Endothelial cell of umbilical vein (primary cell): ENCODE results near the gene HDAC4. TPM values are rescaled to one million over a fixed set of nuclear protein-coding genes. Genes with fewer than 3 reads are reported as not detected.

Experiments
- BruUV-seq: library from RNA; stranded (reverse); fragments of 400-500 nt; replicated peaks from 2 replicates; lab custom pipeline; 2021; lab: Mats Ljungman, UMichigan
- CTCF ChIA-PET: fragments of 300-600, 350-600 bp; sonication (Branson Sonifier 250); formaldehyde crosslinking; loops from one replicate; lab custom pipeline; 2021; ENCODE audit warnings: antibody characterized with exemption, inconsistent platforms; lab: Charles Lee
- POLR2A ChIA-PET: fragments of 300-600, 350-600 bp; sonication (Branson Sonifier 250); formaldehyde crosslinking; loops from one replicate; lab custom pipeline; 2021; ENCODE audit warnings: antibody characterized with exemption, inconsistent platforms; lab: Charles Lee
- DNase-seq: peaks from one replicate; pipeline ENCODE4 v3.0.0-alpha.2; 2011; ENCODE audit warnings: low read depth, low spot score
- FAIRE-seq: peaks from 2 replicates; lab custom pipeline; 2011; peaks lifted over from hg19 to GRCh38; lab: Jason Lieb, UNC
- H2AFZ ChIP-seq: 2 replicates; pipeline ENCODE4 v1.6.0; 2012; ENCODE audit warnings: low read depth, low read length, control low read depth, inconsistent platforms
- H3K27ac ChIP-seq: 2 replicates; pipeline ENCODE4 v1.5.1; 2011; ENCODE audit warnings: low read depth, mild to moderate bottlenecking, control low read depth, low read length, moderate library complexity; ENCODE audit not compliant: insufficient read depth
- H3K27me3 ChIP-seq, 2 experiments: 2 replicates each; pipeline versions ENCODE4 v1.6.0 to v1.6.1; 2011; ENCODE audit warnings: low read length in 2 of 2, mixed read lengths in 1 of 2; ENCODE audit not compliant: control insufficient read depth in 2 of 2, insufficient read depth in 2 of 2
- H3K36me3 ChIP-seq, 2 experiments: 2 replicates in 1 of 2; 3 replicates in 1 of 2; pipeline ENCODE4 v1.5.1; 2011; ENCODE audit warnings: low read length in 2 of 2, mild to moderate bottlenecking in 1 of 2, moderate library complexity in 1 of 2; ENCODE audit not compliant: control insufficient read depth in 2 of 2, insufficient read depth in 2 of 2; ENCODE audit errors: extremely low read depth in 1 of 2
- H3K4me1 ChIP-seq: 3 replicates; pipeline ENCODE4 v1.5.1; 2011; ENCODE audit warnings: mild to moderate bottlenecking, low read length; ENCODE audit not compliant: control insufficient read depth, insufficient read depth; ENCODE audit errors: extremely low read depth
- H3K4me2 ChIP-seq: 2 replicates; pipeline ENCODE4 v1.6.1; 2011; ENCODE audit warnings: low read length, control low read depth, mixed read lengths; ENCODE audit not compliant: insufficient read depth
- H3K4me3 ChIP-seq, 3 experiments: fragments of 200-600 bp in 1 of 3; sonication (generic), shearing (Covaris generic) in 1 of 3; replicated peaks in 1 of 3; 2 replicates each; pipeline ENCODE4 v1.5.1; 2011 to 2016; ENCODE audit warnings: control low read depth in 3 of 3, low read length in 3 of 3, mild to moderate bottlenecking in 2 of 3, inconsistent platforms in 1 of 3, low read depth in 1 of 3, moderate library complexity in 1 of 3; ENCODE audit not compliant: insufficient read depth in 1 of 3
- H3K79me2 ChIP-seq: 2 replicates; pipeline ENCODE4 v1.6.0; 2012; ENCODE audit warnings: low read length, inconsistent platforms; ENCODE audit not compliant: control insufficient read depth, insufficient read depth
- H3K9ac ChIP-seq: replicated peaks from 2 replicates; pipeline ENCODE3; 2011; ENCODE audit warnings: low read length, control low read depth; ENCODE audit not compliant: insufficient read depth; ENCODE audit errors: extremely low read depth
- H3K9me1 ChIP-seq: replicated peaks from 3 replicates; pipeline ENCODE4 v1.6.0; 2011; ENCODE audit warnings: mild to moderate bottlenecking, low read length; ENCODE audit not compliant: control insufficient read depth, insufficient read depth; ENCODE audit errors: extremely low read depth
- H3K9me3 ChIP-seq: replicated peaks from 2 replicates; pipeline ENCODE4 v1.5.1; 2012; ENCODE audit warnings: low read length, inconsistent platforms; ENCODE audit not compliant: control insufficient read depth, insufficient read depth
- H4K20me1 ChIP-seq: replicated peaks from 2 replicates; pipeline ENCODE3; 2011; ENCODE audit warnings: mild to moderate bottlenecking, low read length; ENCODE audit not compliant: control insufficient read depth, insufficient read depth; ENCODE audit errors: extremely low read depth
- CTCF ChIP-seq, 2 donors: IDR thresholded peaks; 1 replicate in 1 of 2; 2 replicates in 1 of 2; pipeline ENCODE4 v1.5.1; 2011; ENCODE audit warnings: low read length in 2 of 2, mild to moderate bottlenecking in 2 of 2, moderate library complexity in 2 of 2, control low read depth in 1 of 2, inconsistent platforms in 1 of 2, low read depth in 1 of 2; ENCODE audit not compliant: insufficient read depth in 1 of 2; ENCODE audit errors: extremely low read depth in 1 of 2
- EZH2 ChIP-seq: IDR thresholded peaks from 2 replicates; pipeline ENCODE4 v1.6.1; 2012; ENCODE audit warnings: borderline replicate concordance, low read depth, mild to moderate bottlenecking, moderate library complexity, low read length, inconsistent platforms; ENCODE audit not compliant: severe bottlenecking
- FOS ChIP-seq: IDR thresholded peaks from 2 replicates; pipeline ENCODE4 v1.6.1; 2011; ENCODE audit warnings: mild to moderate bottlenecking, low read length, moderate library complexity, borderline replicate concordance; ENCODE audit not compliant: insufficient read depth
- GATA2 ChIP-seq: IDR thresholded peaks from 2 replicates; pipeline ENCODE4 v1.7.0; 2011; ENCODE audit warnings: low read depth, mild to moderate bottlenecking, moderate library complexity, mixed read lengths, low read length; ENCODE audit not compliant: insufficient read length, insufficient read depth
- JUN ChIP-seq: IDR thresholded peaks from 2 replicates; pipeline ENCODE4 v1.6.1; 2011; ENCODE audit warnings: borderline replicate concordance, low read depth; ENCODE audit not compliant: insufficient read length, insufficient read depth
- MAX ChIP-seq: IDR thresholded peaks from 2 replicates; pipeline ENCODE4 v1.6.1; 2011; ENCODE audit not compliant: insufficient read depth, insufficient read length
- MYC ChIP-seq: IDR thresholded peaks from one replicate; pipeline ENCODE4 v1.6.1; 2011; ENCODE audit warnings: mild to moderate bottlenecking, low read depth, low read length
- POLR2A ChIP-seq: IDR thresholded peaks from 2 replicates; pipeline ENCODE4 v1.6.1; 2012; ENCODE audit warnings: low read depth, mild to moderate bottlenecking, control low read depth, low read length
- POLR2AphosphoS5 ChIP-seq: IDR thresholded peaks from 2 replicates; pipeline ENCODE4 v1.6.1; 2012; ENCODE audit warnings: low read depth, mild to moderate bottlenecking, control low read depth, low read length, moderate library complexity; ENCODE audit not compliant: insufficient read depth
- dilution Hi-C: fragments of 300-500 bp; cut with MboI; formaldehyde crosslinking; loops from one replicate; pipeline ENCODE4 v1.15.0; 2019; ENCODE audit warnings: low sequenced_read_pairs; ENCODE audit not compliant: extremely low pct_ligation_motif_present
- intact Hi-C: fragments of 100-400 bp; cut with micrococcal nuclease; formaldehyde crosslinking; loops from one replicate; pipeline ENCODE4 v1.10.0; 2022
- polyA plus RNA-seq, 4 experiments: library from polyadenylated mRNA; depleted of rRNA in 3 of 4; stranded (reverse) in 3 of 4; unstranded in 1 of 4; fragments of >200 nt; gene quantifications; 2 replicates each; pipeline versions ENCODE4 v1.2.1 to v1.2.3, GENCODE V29; 2011 to 2012; ENCODE audit warnings: missing spikeins in 1 of 4
- total RNA-seq: library from RNA; stranded (reverse); gene quantifications from 2 replicates; pipeline ENCODE4 v1.2.3, GENCODE V29; 2021

HDAC4 gene
- total and polyA plus RNA-seq, 2 donors (not counting 3 experiments of a cell fraction or from before 2014, with no cell fraction given): 13.4 to 33.0 TPM

GRCh38 chr2:239213643-239214101, 187.1 kb downstream of the HDAC4 start:
- H3K4me2 ChIP-seq: no peak overlapping the region
- no peak for DNase-seq
- dilution Hi-C loops: no loop called here
- no peaks in the 10 kb centered on the region for H3K9me3 ChIP-seq
- no peak for FAIRE-seq
- intact Hi-C loops: no loop called here
- peaks cover 8% of the 10 kb centered on the region for H3K4me1 ChIP-seq
- H3K27me3 ChIP-seq: no peaks in the 10 kb centered on the region
- H3K27ac ChIP-seq: no peak overlapping the region
- TF ChIP-seq JUN (no peak), POLR2A (no peak), CTCF (IDR thresholded peaks at IDR 0.05; ENCODE audit: extremely low read depth in 1 of 2, insufficient read depth in 1 of 2, low read depth in 1 of 2, low read length in 2 of 2) (no peak)
- no peaks in the 10 kb centered on the region for H3K9me1 ChIP-seq
- no peaks in the 10 kb centered on the region for H3K36me3 ChIP-seq
- no peak overlapping the region for H2AFZ ChIP-seq
- no TSS peak for BruUV-seq
- no peaks in the 10 kb centered on the region for H4K20me1 ChIP-seq
- no peak overlapping the region for H3K9ac ChIP-seq
- H3K79me2 ChIP-seq: no peaks in the 10 kb centered on the region
- H3K4me3 ChIP-seq: no peak overlapping the region
- ChIA-PET CTCF (no interaction called here), POLR2A (interaction anchor here (0.6 kb wide), 1 partner anchor 92 kb away, joined by 3 read pairs; no protein-coding TSS in a partner anchor)

GRCh38 chr2:239212929-239213642, 187.7 kb downstream of the HDAC4 start:
- BruUV-seq: no TSS peak
- no peaks in the 10 kb centered on the region for H3K27me3 ChIP-seq
- H2AFZ ChIP-seq: no peak overlapping the region
- no peaks in the 10 kb centered on the region for H3K9me1 ChIP-seq
- POLR2A ChIA-PET: no interaction called here
- H3K79me2 ChIP-seq: no peaks in the 10 kb centered on the region
- peaks cover 8% of the 10 kb centered on the region for H3K4me1 ChIP-seq
- no peak overlapping the region for H3K9ac ChIP-seq
- H3K9me3 ChIP-seq: no peaks in the 10 kb centered on the region
- DNase-seq: no peak
- no peaks in the 10 kb centered on the region for H4K20me1 ChIP-seq
- dilution Hi-C loops (no loop called here), intact Hi-C loops (no loop called here)
- H3K36me3 ChIP-seq: no peaks in the 10 kb centered on the region
- CTCF ChIA-PET: interaction anchor here (1.0 kb wide), 1 partner anchor 37 kb away, joined by 3 read pairs; no protein-coding TSS in a partner anchor
- no peak for FAIRE-seq
- no peak for TF ChIP-seq EZH2
- TF ChIP-seq JUN: no peak
- no peak for TF ChIP-seq POLR2A
- TF ChIP-seq MAX: no peak
- TF ChIP-seq MYC: no peak
- no peak for TF ChIP-seq FOS
- TF ChIP-seq GATA2: no peak
- no peak for TF ChIP-seq CTCF (IDR thresholded peaks at IDR 0.05; ENCODE audit: extremely low read depth in 1 of 2, insufficient read depth in 1 of 2, low read depth in 1 of 2, low read length in 2 of 2)
- no peak for TF ChIP-seq POLR2AphosphoS5
- no peak overlapping the region for H3K4me2 ChIP-seq
- H3K4me3 ChIP-seq: no peak overlapping the region
- H3K27ac ChIP-seq: no peak overlapping the region
